Forelimb muscle (tissue), 1 donor: ENCODE data around the gene PUDP. TPM values are rescaled to one million over a fixed set of nuclear protein-coding genes. Genes with fewer than 3 reads are reported as not detected.

ENCODE experiments used
- DNase-seq: peaks from one replicate; pipeline ENCODE4 v3.0.0-alpha.2; 2013; ENCODE audit warnings: low read depth
- polyA plus RNA-seq: library from polyadenylated mRNA; unstranded; fragments of 120-200 nt; gene quantifications from one replicate; pipeline ENCODE4 v1.2.1, GENCODE V29; 2013; ENCODE audit not compliant: insufficient read length

The PUDP gene
- polyA plus RNA-seq, 1 donor = 41.0 TPM

GRCh38 chrX:7146703-7147412 lies 1.1 kb downstream of the PUDP start:
- no peak for DNase-seq

- DNase-seq = no peak
These were observed 1.8 kb downstream of the PUDP start for GRCh38 chrX:7146020-7146702.

- no peak for DNase-seq
These were observed 2.5 kb downstream of the PUDP start for GRCh38 chrX:7145454-7145853.

GRCh38 chrX:7143941-7144525 lies 3.9 kb downstream of the PUDP start:
- DNase-seq = no peak

GRCh38 chrX:7143076-7143475 lies 4.9 kb downstream of the PUDP start:
- no peak for DNase-seq

- DNase-seq = no peak
These were observed 8.5 kb downstream of the PUDP start for GRCh38 chrX:7139202-7140081.

- DNase-seq = no peak
These were observed 13.0 kb downstream of the PUDP start for GRCh38 chrX:7134981-7135380.

- DNase-seq = no peak
These were observed 14.9 kb downstream of the PUDP start for GRCh38 chrX:7133050-7133440.

- no peak for DNase-seq
These were observed 15.5 kb downstream of the PUDP start for GRCh38 chrX:7132335-7133049.

- no peak for DNase-seq
These were observed 16.3 kb downstream of the PUDP start for GRCh38 chrX:7131621-7132020.

GRCh38 chrX:7127056-7127455 lies 20.9 kb downstream of the PUDP start:
- DNase-seq = no peak

- no peak for DNase-seq
These were observed 27.1 kb downstream of the PUDP start for GRCh38 chrX:7120878-7121219.

GRCh38 chrX:7119950-7120877 lies 27.7 kb downstream of the PUDP start:
- DNase-seq = no peak

- no peak for DNase-seq
These were observed 30.4 kb downstream of the PUDP start for GRCh38 chrX:7117587-7117986.

GRCh38 chrX:7116081-7116480 lies 31.9 kb downstream of the PUDP start:
- DNase-seq = no peak

- DNase-seq = no peak
These were observed 32.4 kb downstream of the PUDP start for GRCh38 chrX:7115557-7115956.

- no peak for DNase-seq
These were observed 35.9 kb downstream of the PUDP start for GRCh38 chrX:7112071-7112470.

GRCh38 chrX:7111518-7111917 lies 36.4 kb downstream of the PUDP start:
- DNase-seq = no peak

GRCh38 chrX:7110821-7111276 lies 37.1 kb downstream of the PUDP start:
- DNase-seq = no peak
